Esophagus muscularis mucosa (tissue), 4 donors: ENCODE measurements around the gene LEP. TPM values are rescaled to one million over a fixed set of nuclear protein-coding genes. Genes with fewer than 3 reads are reported as not detected.

Experiments used
- DNase-seq: peaks from one replicate; pipeline ENCODE4 v3.0.0-alpha.2; 2017; ENCODE audit errors: extremely low spot score
- H3K27ac ChIP-seq, 4 donors: fragments of 200-600 bp; sonication (generic); replicated peaks in 1 of 4; 1 replicate in 3 of 4; 2 replicates in 1 of 4; pipeline ENCODE4 v1.5.1; 2016 to 2019; ENCODE audit warnings: mild to moderate bottlenecking in 1 of 4
- H3K27me3 ChIP-seq, 4 donors: fragments of 200-600 bp; sonication (generic); one replicate each; pipeline versions ENCODE4 v1.5.1 to v1.6.0; 2016 to 2019
- H3K36me3 ChIP-seq, 4 donors: fragments of 200-600 bp; sonication (generic); one replicate each; pipeline ENCODE4 v1.5.1; 2016 to 2019
- H3K4me1 ChIP-seq, 4 donors: fragments of 200-600 bp; sonication (generic); one replicate each; pipeline ENCODE4 v1.5.1; 2016 to 2019
- H3K4me3 ChIP-seq, 4 donors: fragments of 200-600 bp; sonication (generic); 1 replicate in 2 of 4; 2 replicates in 2 of 4; pipeline ENCODE4 v1.5.1; 2016 to 2019; ENCODE audit warnings: mild to moderate bottlenecking in 4 of 4, moderate library complexity in 1 of 4
- H3K9me3 ChIP-seq, 4 donors: fragments of 200-600 bp; sonication (generic); 1 replicate in 3 of 4; 2 replicates in 1 of 4; pipeline ENCODE4 v1.5.1; 2016 to 2019
- CTCF ChIP-seq, 3 experiments: fragments of 200-600 bp in 2 of 3; fragments of 450-650 bp in 1 of 3; sonication (generic) in 2 of 3; IDR thresholded peaks; one replicate each; pipeline ENCODE4 v1.5.1; 2017 to 2019; ENCODE audit warnings: antibody characterized with exemption in 3 of 3, mild to moderate bottlenecking in 2 of 3, moderate library complexity in 1 of 3
- EP300 ChIP-seq: sonication (generic); formaldehyde crosslinking; IDR thresholded peaks from one replicate; pipeline ENCODE4 v1.6.1; 2017; ENCODE audit warnings: antibody characterized with exemption
- POLR2A ChIP-seq: fragments of 450-650 bp; IDR thresholded peaks from one replicate; pipeline ENCODE4 v1.6.1; 2017; ENCODE audit warnings: antibody characterized with exemption, moderate library complexity, mild to moderate bottlenecking, low read depth
- POLR2AphosphoS5 ChIP-seq, 2 donors: sonication (generic); formaldehyde crosslinking; IDR thresholded peaks; one replicate each; pipeline ENCODE4 v1.6.1; 2017; ENCODE audit warnings: antibody characterized with exemption in 2 of 2
- WGBS: methylation state at CpG from one replicate; pipeline ENCODE4 v1.1.5; 2018; 5-methylcytosine and 5-hydroxymethylcytosine counted together
- intact Hi-C: fragments of 100-400 bp; cut with DNase I; formaldehyde crosslinking; loops from one replicate; pipeline ENCODE4 v1.15.1; 2023
- total RNA-seq, 4 donors: library from RNA; depleted of rRNA; stranded (reverse); fragments of >200 nt; gene quantifications; one replicate each; pipeline versions ENCODE4 v1.1.0 to v1.2.1, GENCODE V29; 2016

Gene LEP
- total RNA-seq, 4 donors from 2014 or later: not detected

- H3K27me3 ChIP-seq: peaks cover 0 to 68% (median 19%) of the 10 kb centered on the region in 4 donors
- no peaks in the 10 kb centered on the region for H3K36me3 ChIP-seq
- no peak overlapping the region for H3K27ac ChIP-seq
- no peak for DNase-seq
- 80% methylated on average over 6 of the region's 6 CpGs for WGBS
- H3K4me3 ChIP-seq: no peak overlapping the region
- H3K9me3 ChIP-seq: peaks cover 0 to 10% (median 5%) of the 10 kb centered on the region in 4 donors
- intact Hi-C loops: no loop called here
- peaks cover 7 to 11% (median 11%) of the 10 kb centered on the region in 4 donors for H3K4me1 ChIP-seq
- TF ChIP-seq EP300 (no peak), CTCF (IDR thresholded peaks at IDR 0.05) (no peak), POLR2AphosphoS5 (IDR thresholded peaks at IDR 0.05) (no peak), POLR2A (no peak)
Measured at GRCh38 chr7:128200376-128200775, 40.7 kb upstream of the LEP start.

- no peak for DNase-seq
- Histone ChIP-seq H3K36me3 (no peaks in the 10 kb centered on the region), H3K27ac (no peak overlapping the region), H3K9me3 (peaks cover 0 to 3% (median 1%) of the 10 kb centered on the region in 4 donors), H3K27me3 (peaks cover 0 to 76% (median 19%) of the 10 kb centered on the region in 4 donors), H3K4me1 (peaks cover 7 to 11% (median 11%) of the 10 kb centered on the region in 4 donors), H3K4me3 (peak overlapping the region in 3 of 4 donors; percentile 20 to 32 (median 22))
- TF ChIP-seq CTCF (IDR thresholded peaks at IDR 0.05) (no peak), EP300 (no peak), POLR2AphosphoS5 (IDR thresholded peaks at IDR 0.05) (no peak)
- WGBS: 6% methylated on average over 16 of the region's 37 CpGs
- intact Hi-C loops: no loop called here
Measured at GRCh38 chr7:128201067-128201689, 39.9 kb upstream of the LEP start.

- no peak for TF ChIP-seq CTCF (IDR thresholded peaks at IDR 0.05)
- TF ChIP-seq EP300: no peak
- no peak for TF ChIP-seq POLR2AphosphoS5 (IDR thresholded peaks at IDR 0.05)
- TF ChIP-seq POLR2A: no peak
- intact Hi-C loops: no loop called here
- Histone ChIP-seq H3K27me3 (peaks cover 0 to 81% (median 19%) of the 10 kb centered on the region in 4 donors), H3K4me1 (peaks cover 7 to 11% (median 11%) of the 10 kb centered on the region in 4 donors), H3K4me3 (peak overlapping the region in 3 of 4 donors; percentile 20 to 32 (median 22)), H3K36me3 (no peaks in the 10 kb centered on the region), H3K9me3 (no peaks in the 10 kb centered on the region), H3K27ac (no peak overlapping the region)
- no peak for DNase-seq
- 28% methylated on average over 17 of the region's 17 CpGs for WGBS
Measured at GRCh38 chr7:128201690-128202085, 39.4 kb upstream of the LEP start.

DNA sequence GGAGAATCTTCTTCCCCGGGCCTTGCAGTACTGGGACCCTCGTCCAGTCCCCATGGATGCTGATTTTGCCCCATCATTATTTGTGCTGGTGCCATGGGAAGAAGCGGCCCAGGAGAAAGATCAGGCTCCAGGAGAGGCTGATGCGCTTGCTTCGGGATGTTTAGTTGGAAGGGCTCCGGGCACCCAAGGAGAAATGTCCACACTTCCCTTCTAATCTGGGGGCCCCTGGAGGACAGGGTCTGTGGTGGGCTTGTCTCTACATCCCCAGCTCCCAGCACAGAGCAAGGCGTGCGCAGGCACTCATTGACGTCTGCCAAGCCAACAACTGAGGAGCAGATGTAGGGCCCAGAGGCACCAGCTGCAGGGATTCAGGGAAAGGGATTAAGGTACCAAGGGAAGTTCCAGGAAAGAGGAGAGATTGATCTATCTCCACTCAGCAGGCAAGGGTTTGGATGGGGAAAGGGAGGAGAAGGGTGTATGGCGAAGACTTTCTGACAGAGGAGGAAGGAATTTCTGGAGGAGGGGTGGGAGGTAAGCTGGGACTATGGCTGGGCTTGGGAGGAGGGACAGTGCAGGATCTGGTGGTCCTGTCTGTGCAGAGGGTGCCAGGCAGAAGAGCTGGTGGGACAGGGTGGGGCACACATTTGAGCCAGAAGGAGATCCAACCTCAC, 38.7 kb upstream of the LEP start:
- Histone ChIP-seq H3K27ac (no peak overlapping the region), H3K4me3 (no peak overlapping the region), H3K9me3 (no peaks in the 10 kb centered on the region), H3K36me3 (no peaks in the 10 kb centered on the region), H3K27me3 (peaks cover 0 to 86% (median 19%) of the 10 kb centered on the region in 4 donors), H3K4me1 (peaks cover 7 to 11% (median 11%) of the 10 kb centered on the region in 4 donors)
- 76% methylated on average over 10 of the region's 10 CpGs for WGBS
- TF ChIP-seq POLR2A: no peak
- DNase-seq: no peak
- intact Hi-C loops: no loop called here

DNA sequence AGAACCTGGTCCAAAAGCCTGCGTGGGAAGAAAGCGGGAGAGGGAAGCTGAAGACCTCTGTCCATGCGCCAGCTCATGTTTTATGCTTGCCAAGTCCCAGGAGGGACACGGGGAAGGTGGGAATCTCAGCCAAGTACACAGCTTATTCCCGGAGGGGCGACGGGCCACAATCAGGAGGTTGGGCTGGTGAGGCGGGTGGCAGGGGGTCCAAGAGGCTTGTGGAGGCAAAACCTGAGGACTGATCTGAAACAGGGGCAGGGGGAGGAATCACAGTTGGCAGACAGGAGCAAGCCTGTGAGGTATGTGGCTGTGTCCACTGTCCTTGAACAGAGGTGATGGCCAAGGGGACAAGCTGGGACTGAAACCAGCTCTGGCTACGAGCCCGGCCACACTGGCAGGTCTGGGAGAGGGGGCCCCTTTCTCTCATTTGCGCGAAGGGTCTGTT, 38.0 kb upstream of the LEP start:
- no peaks in the 10 kb centered on the region for H3K36me3 ChIP-seq
- TF ChIP-seq CTCF (IDR thresholded peaks at IDR 0.05): no peak
- no peak for TF ChIP-seq POLR2AphosphoS5 (IDR thresholded peaks at IDR 0.05)
- no peak for TF ChIP-seq POLR2A
- no peak for TF ChIP-seq EP300
- H3K4me1 ChIP-seq: peaks cover 7 to 11% (median 11%) of the 10 kb centered on the region in 4 donors
- H3K4me3 ChIP-seq: no peak overlapping the region
- no peak for DNase-seq
- H3K27me3 ChIP-seq: peaks cover 0 to 86% (median 19%) of the 10 kb centered on the region in 4 donors
- intact Hi-C loops: no loop called here
- no peaks in the 10 kb centered on the region for H3K9me3 ChIP-seq
- no peak overlapping the region for H3K27ac ChIP-seq
- WGBS: 55% methylated on average over 12 of the region's 12 CpGs
